ENCODE data around the gene KDM1A. TPM values are rescaled to one million over a fixed set of nuclear protein-coding genes. Genes with fewer than 3 reads are reported as not detected.

KDM1A gene
- total RNA-seq, 1 experiment from 2014 or later: 162 TPM

DNA sequence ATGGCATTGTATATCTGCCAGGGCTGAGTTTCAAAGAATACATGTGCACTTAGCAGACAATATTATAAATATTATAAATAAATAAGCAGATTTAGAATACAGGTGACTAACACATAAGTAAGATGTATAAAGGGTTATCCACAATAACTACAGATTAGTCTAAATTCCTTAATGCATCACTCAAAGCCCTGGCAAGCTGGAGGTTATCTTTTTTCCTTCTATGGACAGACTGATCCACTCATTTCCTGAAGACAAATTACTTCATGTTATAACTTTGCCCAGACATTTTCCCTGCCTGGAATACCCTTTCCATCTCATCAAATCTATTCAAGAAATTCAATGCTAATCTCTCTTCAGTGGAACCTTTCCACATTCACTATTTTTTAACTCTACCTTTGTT, 110.6 kb downstream of the KDM1A start:
- Histone ChIP-seq H3K9me3 (ENCODE audit: control insufficient read depth in 1 of 2, insufficient read depth in 1 of 2, low read depth in 1 of 2, low read length in 2 of 2) (no peaks in the 10 kb centered on the region), H3K4me1 (ENCODE audit: control insufficient read depth in 1 of 2, insufficient read depth in 2 of 2, low read length in 2 of 2) (peaks cover 2 to 16% of the 10 kb centered on the region in 2 experiments; a peak in 2 of 4 replicates), H3K9me2 (ENCODE audit: insufficient read depth) (no peaks in the 10 kb centered on the region), H3K27ac (ENCODE audit: low read depth, low read length) (no peak overlapping the region), H3K9ac (ENCODE audit: low read length) (no peak overlapping the region), H2AFZ (ENCODE audit: low read depth, low read length, poor library complexity, severe bottlenecking) (no peak overlapping the region), H3K27me3 (ENCODE audit: insufficient read depth, low read length) (no peaks in the 10 kb centered on the region), H3K4me3 (replicated peaks in 1 of 2; ENCODE audit: low read depth in 1 of 2, low read length in 2 of 2) (no peak overlapping the region), H4K20me1 (ENCODE audit: insufficient read depth) (no peaks in the 10 kb centered on the region), H3K79me2 (ENCODE audit: insufficient read depth, low read length) (peaks cover 87% of the 10 kb centered on the region), H3K4me2 (ENCODE audit: low read length) (no peak overlapping the region), H3K36me3 (ENCODE audit: control insufficient read depth in 1 of 2, insufficient read depth in 2 of 2, low read length in 2 of 2) (no peaks in the 10 kb centered on the region)
- RAD21 ChIA-PET (ENCODE audit: low non-redundant PET in 1 of 2, low total read pairs in 2 of 2, uncharacterized antibody in 2 of 2, unreplicated experiment in 2 of 2): no interaction called here
- POLR2A ChIA-PET: no interaction called here
- DNase-seq (ENCODE audit: low read depth, low spot score) (no peak), ATAC-seq (no peak)
- CTCF ChIA-PET: no interaction called here
- no TSS peak for BruUV-seq (replicated peaks)
- intact Hi-C loops (cut with micrococcal nuclease): no loop called here
- TF ChIP-seq, protein P1, sequence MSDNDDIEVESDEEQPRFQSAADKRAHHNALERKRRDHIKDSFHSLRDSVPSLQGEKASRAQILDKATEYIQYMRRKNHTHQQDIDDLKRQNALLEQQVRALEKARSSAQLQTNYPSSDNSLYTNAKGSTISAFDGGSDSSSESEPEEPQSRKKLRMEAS (IDR thresholded peaks at IDR 0.05): no peak

DNA sequence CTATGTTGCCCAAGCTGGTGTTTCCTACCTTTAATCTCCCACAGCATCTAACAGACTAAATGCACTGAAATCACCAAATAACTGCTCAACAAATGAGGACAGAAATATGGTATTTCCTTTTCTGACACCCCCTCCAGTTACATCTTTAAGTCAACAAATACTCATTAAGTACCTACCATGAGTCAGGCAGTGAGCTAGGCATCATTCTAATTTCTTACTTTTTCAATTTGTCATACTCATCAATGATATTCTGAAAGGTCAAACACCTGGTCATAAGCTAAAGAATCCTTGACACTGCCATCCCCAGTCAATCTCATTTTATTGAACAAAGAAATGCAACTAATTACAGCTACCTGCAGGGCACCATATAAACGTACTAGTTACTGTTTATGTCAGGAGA, 112.8 kb downstream of the KDM1A start:
- no TSS peak for BruUV-seq (replicated peaks)
- no peaks in the 10 kb centered on the region for H4K20me1 ChIP-seq (ENCODE audit: insufficient read depth)
- ATAC-seq (peak; percentile 50; the same call in 1 of the 2 replicates), DNase-seq (ENCODE audit: low read depth, low spot score) (no peak)
- no peaks in the 10 kb centered on the region for H3K9me3 ChIP-seq (ENCODE audit: control insufficient read depth in 1 of 2, insufficient read depth in 1 of 2, low read depth in 1 of 2, low read length in 2 of 2)
- H3K79me2 ChIP-seq (ENCODE audit: insufficient read depth, low read length): peaks cover 88% of the 10 kb centered on the region
- no peak overlapping the region for H3K27ac ChIP-seq (ENCODE audit: low read depth, low read length)
- ChIA-PET POLR2A (no interaction called here), RAD21 (ENCODE audit: low non-redundant PET in 1 of 2, low total read pairs in 2 of 2, uncharacterized antibody in 2 of 2, unreplicated experiment in 2 of 2) (no interaction called here), CTCF (interaction anchor here (1.2 kb wide), 1 partner anchor 33 kb away, joined by 3 read pairs; no protein-coding TSS in a partner anchor)
- TF ChIP-seq, protein P2, sequence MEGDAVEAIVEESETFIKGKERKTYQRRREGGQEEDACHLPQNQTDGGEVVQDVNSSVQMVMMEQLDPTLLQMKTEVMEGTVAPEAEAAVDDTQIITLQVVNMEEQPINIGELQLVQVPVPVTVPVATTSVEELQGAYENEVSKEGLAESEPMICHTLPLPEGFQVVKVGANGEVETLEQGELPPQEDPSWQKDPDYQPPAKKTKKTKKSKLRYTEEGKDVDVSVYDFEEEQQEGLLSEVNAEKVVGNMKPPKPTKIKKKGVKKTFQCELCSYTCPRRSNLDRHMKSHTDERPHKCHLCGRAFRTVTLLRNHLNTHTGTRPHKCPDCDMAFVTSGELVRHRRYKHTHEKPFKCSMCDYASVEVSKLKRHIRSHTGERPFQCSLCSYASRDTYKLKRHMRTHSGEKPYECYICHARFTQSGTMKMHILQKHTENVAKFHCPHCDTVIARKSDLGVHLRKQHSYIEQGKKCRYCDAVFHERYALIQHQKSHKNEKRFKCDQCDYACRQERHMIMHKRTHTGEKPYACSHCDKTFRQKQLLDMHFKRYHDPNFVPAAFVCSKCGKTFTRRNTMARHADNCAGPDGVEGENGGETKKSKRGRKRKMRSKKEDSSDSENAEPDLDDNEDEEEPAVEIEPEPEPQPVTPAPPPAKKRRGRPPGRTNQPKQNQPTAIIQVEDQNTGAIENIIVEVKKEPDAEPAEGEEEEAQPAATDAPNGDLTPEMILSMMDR (IDR thresholded peaks at IDR 0.05 in 2 of 3, conservative IDR thresholded peaks at IDR 0.05 in 1 of 3; ENCODE audit: borderline replicate concordance in 1 of 3, insufficient read depth in 1 of 3, low read depth in 2 of 3, low read length in 2 of 3): no peak
- TF ChIP-seq SRF (IDR thresholded peaks at IDR 0.05; ENCODE audit: low read depth) (no peak), JUND (IDR thresholded peaks at IDR 0.05) (no peak), FOSL1 (IDR thresholded peaks at IDR 0.05; ENCODE audit: low read depth) (no peak), ZNF274 (IDR thresholded peaks at IDR 0.05; ENCODE audit: low read depth, low read length) (no peak), SIN3A (IDR thresholded peaks at IDR 0.05; ENCODE audit: low read depth) (no peak), EGR1 (IDR thresholded peaks at IDR 0.05; ENCODE audit: low read depth) (no peak), CBX3 (IDR thresholded peaks at IDR 0.05; ENCODE audit: low read depth) (no peak), YY1 (IDR thresholded peaks at IDR 0.05; ENCODE audit: extremely low read depth, insufficient replicate concordance, low read depth, low read length) (no peak)
- intact Hi-C loops (cut with micrococcal nuclease): no loop called here
- H3K9ac ChIP-seq (ENCODE audit: low read length): no peak overlapping the region
- H3K4me2 ChIP-seq (ENCODE audit: low read length): peak overlapping the region; percentile 54
- H3K4me1 ChIP-seq (ENCODE audit: control insufficient read depth in 1 of 2, insufficient read depth in 2 of 2, low read length in 2 of 2): peaks cover 2 to 16% of the 10 kb centered on the region in 2 experiments; a peak in 2 of 4 replicates
- H2AFZ ChIP-seq (ENCODE audit: low read depth, low read length, poor library complexity, severe bottlenecking): no peak overlapping the region
- no peaks in the 10 kb centered on the region for H3K36me3 ChIP-seq (ENCODE audit: control insufficient read depth in 1 of 2, insufficient read depth in 2 of 2, low read length in 2 of 2)
- no peaks in the 10 kb centered on the region for H3K27me3 ChIP-seq (ENCODE audit: insufficient read depth, low read length)
- H3K4me3 ChIP-seq (replicated peaks in 1 of 2; ENCODE audit: low read depth in 1 of 2, low read length in 2 of 2): no peak overlapping the region; a peak in 1 of 4 replicates
- H3K9me2 ChIP-seq (ENCODE audit: insufficient read depth): no peaks in the 10 kb centered on the region

Small RNA genes within 50 kb of the gene (microRNA-seq; reads per million reads assigned to microRNA genes)
- gene MIR3115 (ENCODE audit: borderline number of aligned reads) (1.6 reads per million), gene MIR4419A (ENCODE audit: borderline number of aligned reads) (not detected)

Other genes starting within 250 kb of the KDM1A start
- gene LACTBL1, start 46.6 kb upstream of the KDM1A start, total RNA-seq (2021; ENCODE audit: unreplicated experiment): not detected
- gene TEX46, start 3.6 kb upstream of the KDM1A start, total RNA-seq (2021; ENCODE audit: unreplicated experiment): 1.0 TPM
- 22.4 TPM for gene LUZP1, start 149.4 kb downstream of the KDM1A start, total RNA-seq (2021; ENCODE audit: unreplicated experiment)
- 3.5 TPM for gene HTR1D, start 198.0 kb downstream of the KDM1A start, total RNA-seq (2021; ENCODE audit: unreplicated experiment)